ENCODE measurements around the gene HES7.

The HES7 gene

DNA sequence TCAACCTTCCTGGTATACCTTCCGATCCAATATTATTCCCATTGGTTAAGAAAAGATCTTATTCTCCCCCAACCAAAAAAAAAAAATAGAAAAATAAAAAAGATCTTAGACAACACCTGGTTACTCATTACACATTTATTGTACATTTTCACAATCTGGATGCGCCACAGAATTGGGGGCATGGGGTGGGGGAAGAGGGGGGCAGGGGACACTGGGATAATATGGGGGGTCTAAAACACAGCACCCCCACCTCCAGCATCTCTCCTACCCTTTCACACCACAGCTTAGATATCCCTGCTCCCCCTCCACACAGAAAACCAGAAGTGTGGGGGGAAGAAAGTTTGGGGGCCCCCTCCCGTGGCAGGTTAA, 35.1 kb upstream of the HES7 start:
- no peak for TF ChIP-seq ZFX (IDR thresholded peaks at IDR 0.05; ENCODE audit: borderline replicate concordance)
- TF ChIP-seq, protein P1, sequence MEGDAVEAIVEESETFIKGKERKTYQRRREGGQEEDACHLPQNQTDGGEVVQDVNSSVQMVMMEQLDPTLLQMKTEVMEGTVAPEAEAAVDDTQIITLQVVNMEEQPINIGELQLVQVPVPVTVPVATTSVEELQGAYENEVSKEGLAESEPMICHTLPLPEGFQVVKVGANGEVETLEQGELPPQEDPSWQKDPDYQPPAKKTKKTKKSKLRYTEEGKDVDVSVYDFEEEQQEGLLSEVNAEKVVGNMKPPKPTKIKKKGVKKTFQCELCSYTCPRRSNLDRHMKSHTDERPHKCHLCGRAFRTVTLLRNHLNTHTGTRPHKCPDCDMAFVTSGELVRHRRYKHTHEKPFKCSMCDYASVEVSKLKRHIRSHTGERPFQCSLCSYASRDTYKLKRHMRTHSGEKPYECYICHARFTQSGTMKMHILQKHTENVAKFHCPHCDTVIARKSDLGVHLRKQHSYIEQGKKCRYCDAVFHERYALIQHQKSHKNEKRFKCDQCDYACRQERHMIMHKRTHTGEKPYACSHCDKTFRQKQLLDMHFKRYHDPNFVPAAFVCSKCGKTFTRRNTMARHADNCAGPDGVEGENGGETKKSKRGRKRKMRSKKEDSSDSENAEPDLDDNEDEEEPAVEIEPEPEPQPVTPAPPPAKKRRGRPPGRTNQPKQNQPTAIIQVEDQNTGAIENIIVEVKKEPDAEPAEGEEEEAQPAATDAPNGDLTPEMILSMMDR (IDR thresholded peaks at IDR 0.05): peak; percentile 48
- H3K27ac ChIP-seq: peak overlapping the region; percentile 97

DNA sequence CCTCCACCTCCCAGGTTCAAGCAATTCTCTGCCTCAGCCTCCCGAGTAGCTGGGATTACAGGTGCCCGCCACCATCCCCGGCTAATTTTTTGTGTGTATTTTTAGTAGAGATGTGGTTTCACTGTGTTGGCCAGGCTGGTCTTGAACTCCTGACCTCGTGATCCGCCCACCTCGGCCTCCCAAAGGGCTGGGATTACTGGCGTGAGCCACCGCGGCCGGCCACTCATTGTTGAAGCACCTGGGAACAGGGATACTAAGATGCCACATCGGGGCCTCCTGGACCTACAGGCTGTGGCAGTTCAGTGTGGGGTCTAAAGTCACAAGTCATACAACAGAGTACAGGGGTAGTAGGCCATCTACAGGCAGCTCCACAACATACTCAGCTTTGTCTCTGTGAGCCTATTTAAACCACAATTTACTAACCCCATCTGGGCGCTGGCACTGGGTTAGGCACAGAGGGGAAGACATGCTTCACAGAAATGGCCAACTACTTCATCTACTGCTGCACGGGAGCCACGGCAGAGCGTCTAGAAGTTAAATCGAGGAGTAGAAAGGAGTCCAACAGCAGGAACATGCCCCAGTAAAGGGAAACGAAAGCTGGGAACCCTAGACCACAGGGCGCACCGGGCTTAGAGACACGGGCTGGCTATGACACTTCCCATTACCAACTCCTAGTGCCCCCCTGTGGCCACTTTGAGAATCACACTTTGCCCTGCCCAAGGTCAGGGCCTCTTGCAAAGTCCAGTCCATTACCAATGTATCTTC, 34.5 kb upstream of the HES7 start:
- TF ChIP-seq ZFX (IDR thresholded peaks at IDR 0.05; ENCODE audit: borderline replicate concordance): no peak
- TF ChIP-seq, protein P1 (IDR thresholded peaks at IDR 0.05): peak; percentile 88
- H3K27ac ChIP-seq: peak overlapping the region; percentile 97

DNA sequence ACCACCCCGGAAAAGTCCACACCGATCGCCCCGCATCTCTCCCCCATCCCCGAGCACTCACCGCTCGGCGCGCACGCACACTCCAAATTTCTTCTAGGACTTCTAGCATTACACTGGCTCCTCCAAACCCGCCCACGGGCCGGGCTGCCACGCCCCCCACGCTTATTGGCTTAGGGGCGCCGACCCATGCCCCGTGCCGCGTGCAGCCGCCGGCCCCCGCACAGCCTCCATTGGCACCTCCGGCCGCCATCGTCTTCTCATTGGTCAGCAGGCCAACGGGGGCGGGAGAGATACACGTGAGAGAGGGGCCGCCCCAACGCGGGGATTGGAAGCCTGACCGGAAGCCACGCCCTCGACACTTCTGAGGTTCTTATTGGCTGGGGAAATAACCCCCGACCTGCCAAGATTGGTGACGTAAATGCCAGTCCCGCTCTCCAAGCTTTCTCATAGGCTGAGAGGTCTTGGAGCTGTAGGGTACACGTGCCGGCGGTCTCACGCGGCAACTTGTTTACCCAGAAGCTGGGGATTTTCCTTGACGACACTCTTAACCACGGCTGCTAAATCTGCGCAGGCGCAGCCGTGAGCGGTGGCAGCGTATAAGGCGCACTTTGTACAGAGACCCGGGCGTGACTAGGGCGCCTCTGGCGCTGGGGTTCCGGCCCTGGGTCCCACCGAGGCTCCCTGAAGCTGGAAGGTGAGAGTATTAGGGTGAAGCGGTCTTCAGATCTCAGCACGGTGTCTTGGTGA, 32.5 kb upstream of the HES7 start:
- peak overlapping the region; percentile 97 for H3K27ac ChIP-seq
- TF ChIP-seq ZFX (IDR thresholded peaks at IDR 0.05; ENCODE audit: borderline replicate concordance): no peak
- TF ChIP-seq, protein P1 (IDR thresholded peaks at IDR 0.05): no peak

DNA sequence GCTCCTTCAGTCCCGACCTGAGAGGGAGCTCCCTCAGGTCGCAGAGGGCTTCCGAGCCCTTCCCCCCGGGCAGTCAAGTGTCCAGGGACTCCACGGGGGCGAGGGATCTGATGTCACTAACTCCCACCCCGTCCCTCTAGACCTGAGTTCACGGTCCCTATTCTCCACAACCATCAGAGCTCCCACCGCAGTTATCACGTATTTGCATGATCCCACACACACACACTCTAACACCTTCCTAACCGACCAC, 32.0 kb upstream of the HES7 start:
- TF ChIP-seq ZFX (IDR thresholded peaks at IDR 0.05; ENCODE audit: borderline replicate concordance): no peak
- TF ChIP-seq, protein P1 (IDR thresholded peaks at IDR 0.05): no peak
- peak overlapping the region; percentile 97 for H3K27ac ChIP-seq

DNA sequence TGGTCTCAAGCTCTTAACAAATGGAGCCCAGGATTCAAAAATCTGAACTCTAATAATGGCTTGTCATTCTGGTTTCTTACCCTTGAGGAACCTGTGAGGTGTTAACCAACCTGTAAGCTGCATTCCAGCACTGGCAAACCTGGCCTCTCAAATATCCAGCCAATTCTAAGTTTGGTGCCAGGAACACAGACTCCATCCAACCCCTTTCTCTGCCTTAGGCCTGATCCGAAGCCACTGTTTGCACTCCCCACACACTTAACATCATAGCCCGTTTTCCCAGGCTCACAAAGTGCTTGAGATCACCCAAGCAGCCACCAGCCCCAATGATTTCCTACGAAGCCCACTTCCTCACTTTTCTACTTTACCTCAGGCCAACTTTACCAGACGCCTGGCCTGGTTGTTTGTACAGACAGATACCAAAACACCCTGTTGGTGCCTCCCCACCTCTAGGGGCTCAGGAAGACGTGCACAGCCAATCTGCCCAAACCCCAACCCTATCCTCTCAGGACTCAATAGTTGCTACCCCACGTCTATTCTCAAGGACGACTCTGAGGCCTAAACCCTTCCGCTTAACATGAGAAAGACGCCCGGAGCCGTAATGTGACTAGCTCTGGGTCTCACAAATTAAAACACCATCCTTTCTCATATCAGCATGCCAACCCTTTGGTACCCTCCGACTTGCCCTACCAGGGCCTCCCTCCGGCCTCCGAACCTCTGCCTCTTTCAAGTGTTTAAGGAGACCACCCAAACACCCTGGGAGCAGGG, 31.5 kb upstream of the HES7 start:
- H3K27ac ChIP-seq: peak overlapping the region; percentile 97
- TF ChIP-seq, protein P1 (IDR thresholded peaks at IDR 0.05): no peak
- TF ChIP-seq ZFX (IDR thresholded peaks at IDR 0.05; ENCODE audit: borderline replicate concordance): no peak

DNA sequence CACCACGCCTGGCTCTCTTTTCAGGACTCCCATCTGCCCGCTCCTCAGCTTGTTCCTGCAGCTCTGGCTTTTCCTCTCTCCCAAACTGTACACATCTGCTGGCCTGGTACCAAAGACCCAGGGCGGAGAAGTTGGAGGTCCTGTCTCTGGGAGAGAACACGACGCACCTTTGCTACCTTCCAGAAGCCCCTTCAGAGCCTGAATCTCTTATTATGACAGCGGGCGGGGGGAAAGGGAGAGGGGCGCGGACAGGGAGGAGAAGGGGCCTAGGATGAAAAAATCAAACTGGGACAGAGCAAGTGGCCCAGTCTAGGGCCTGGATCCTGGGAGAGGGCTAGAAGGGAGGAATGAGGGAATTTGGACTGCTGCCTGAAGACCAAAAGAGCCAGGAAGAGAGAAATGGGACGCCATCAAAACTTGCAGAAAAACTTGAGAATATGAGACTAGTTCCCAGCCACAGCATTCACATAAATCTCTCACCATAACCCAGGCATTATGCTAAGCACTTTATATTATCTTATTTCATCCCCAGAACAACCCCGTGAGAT, 30.8 kb upstream of the HES7 start:
- H3K27ac ChIP-seq: peak overlapping the region; percentile 97
- no peak for TF ChIP-seq ZFX (IDR thresholded peaks at IDR 0.05; ENCODE audit: borderline replicate concordance)
- TF ChIP-seq, protein P1 (IDR thresholded peaks at IDR 0.05): no peak

Data from 22Rv1 (cell line).